Skeletal muscle satellite cell (primary cell): Measurements from ENCODE around the gene TAF1L.
"Not testable (repeated sequence)": the region's sequence is repeated elsewhere in the genome, so short reads cannot be mapped to it uniquely, and the experiment has no call there.

Experiments
- H3K27me3 ChIP-seq: 2 replicates; pipeline ENCODE4 v1.7.0; 2013; ENCODE audit warnings: low read length; ENCODE audit not compliant: control insufficient read depth, insufficient read depth
- H3K36me3 ChIP-seq: 2 replicates; pipeline ENCODE4 v1.7.0; 2013; ENCODE audit warnings: mild to moderate bottlenecking, control low read depth, low read length; ENCODE audit not compliant: insufficient read depth
- H3K4me1 ChIP-seq: 2 replicates; pipeline ENCODE4 v1.7.0; 2013; ENCODE audit warnings: low read length; ENCODE audit not compliant: control insufficient read depth, insufficient read depth
- H3K4me2 ChIP-seq: 2 replicates; pipeline ENCODE4 v1.7.0; 2013; ENCODE audit warnings: mild to moderate bottlenecking, low read length
- H3K4me3 ChIP-seq: 2 replicates; pipeline ENCODE4 v1.7.0; 2013; ENCODE audit warnings: low read length
- H3K9ac ChIP-seq: 2 replicates; pipeline ENCODE4 v1.7.0; 2013; ENCODE audit warnings: mild to moderate bottlenecking, low read depth, low read length, moderate library complexity
- H3K9me3 ChIP-seq: replicated peaks from 2 replicates; pipeline ENCODE4 v1.7.0; 2013; ENCODE audit warnings: mild to moderate bottlenecking, control low read depth, low read length

The TAF1L gene

DNA sequence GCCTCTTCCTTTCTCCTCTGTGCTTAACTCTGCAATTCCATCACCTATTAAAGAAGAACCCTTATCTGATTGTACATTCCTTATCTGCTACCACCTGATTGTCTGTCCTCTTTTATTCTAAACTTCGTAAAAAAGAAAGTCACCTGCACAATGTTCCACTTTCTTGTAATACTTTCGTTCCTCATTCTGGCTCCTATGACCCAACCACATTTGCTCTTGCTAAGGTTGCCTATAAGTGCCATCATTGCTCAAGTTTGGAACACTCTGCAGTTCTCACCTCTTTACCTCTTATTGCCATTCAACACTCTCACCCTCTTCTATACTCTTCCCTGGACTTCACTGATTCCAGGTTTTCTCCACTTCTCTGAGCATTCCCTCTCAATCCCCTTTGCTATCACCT, 10.1 kb downstream of the TAF1L start:
- H3K27me3 ChIP-seq = no peaks in the 10 kb centered on the region
- H3K9me3 ChIP-seq = no peaks in the 10 kb centered on the region
- H3K9ac ChIP-seq = no peak overlapping the region
- H3K36me3 ChIP-seq = no peaks in the 10 kb centered on the region
- H3K4me1 ChIP-seq = no peaks in the 10 kb centered on the region
- H3K4me2 ChIP-seq = no peak overlapping the region
- H3K4me3 ChIP-seq = no peak overlapping the region

DNA sequence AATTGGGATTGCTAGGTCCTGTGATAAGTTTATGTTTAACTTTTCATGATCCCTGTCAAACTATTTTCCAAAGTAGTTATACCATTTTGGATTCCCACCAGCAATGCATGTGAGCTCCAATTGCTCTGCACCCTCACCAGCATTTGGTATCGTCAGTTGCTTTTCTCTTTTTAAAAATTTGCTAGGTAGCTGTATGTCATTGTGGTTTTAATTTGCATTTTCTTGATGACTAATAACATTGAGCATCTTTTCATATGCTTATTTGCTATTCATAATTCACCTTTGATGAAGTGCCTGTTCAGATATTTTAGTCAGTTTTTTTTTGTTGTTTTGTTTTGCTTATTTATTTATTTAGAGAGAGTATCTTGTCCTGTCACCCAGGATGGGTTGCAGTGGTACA, 12.5 kb downstream of the TAF1L start:
- H3K4me1 ChIP-seq = no peaks in the 10 kb centered on the region
- H3K27me3 ChIP-seq = no peaks in the 10 kb centered on the region
- H3K36me3 ChIP-seq = no peaks in the 10 kb centered on the region
- no peak overlapping the region for H3K9ac ChIP-seq
- no peaks in the 10 kb centered on the region for H3K9me3 ChIP-seq
- H3K4me3 ChIP-seq = no peak overlapping the region
- H3K4me2 ChIP-seq = no peak overlapping the region

DNA sequence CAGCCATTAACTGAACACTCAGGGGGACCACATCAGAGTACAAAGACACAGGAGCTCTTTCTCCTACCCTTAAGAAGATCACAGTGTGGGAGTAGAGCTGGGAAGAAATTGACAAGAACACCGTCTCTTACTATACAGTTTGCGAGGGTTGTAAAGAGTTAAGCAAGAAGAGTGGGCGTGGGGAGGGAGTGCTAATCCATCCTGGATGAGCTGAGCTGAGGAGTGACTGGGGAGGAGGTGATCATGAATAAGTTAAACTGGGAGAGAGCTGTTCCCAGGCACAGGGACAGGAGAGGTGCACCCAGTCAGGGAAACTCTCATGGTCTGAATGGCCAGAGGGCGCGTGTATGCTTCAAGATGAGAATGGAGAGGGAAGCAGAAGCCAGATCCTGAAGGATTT, 17.2 kb downstream of the TAF1L start:
- no peak overlapping the region for H3K9ac ChIP-seq
- no peaks in the 10 kb centered on the region for H3K9me3 ChIP-seq
- no peaks in the 10 kb centered on the region for H3K36me3 ChIP-seq
- no peak overlapping the region for H3K4me3 ChIP-seq
- H3K4me1 ChIP-seq = no peaks in the 10 kb centered on the region
- peaks cover 10% of the 10 kb centered on the region for H3K27me3 ChIP-seq
- no peak overlapping the region for H3K4me2 ChIP-seq

DNA sequence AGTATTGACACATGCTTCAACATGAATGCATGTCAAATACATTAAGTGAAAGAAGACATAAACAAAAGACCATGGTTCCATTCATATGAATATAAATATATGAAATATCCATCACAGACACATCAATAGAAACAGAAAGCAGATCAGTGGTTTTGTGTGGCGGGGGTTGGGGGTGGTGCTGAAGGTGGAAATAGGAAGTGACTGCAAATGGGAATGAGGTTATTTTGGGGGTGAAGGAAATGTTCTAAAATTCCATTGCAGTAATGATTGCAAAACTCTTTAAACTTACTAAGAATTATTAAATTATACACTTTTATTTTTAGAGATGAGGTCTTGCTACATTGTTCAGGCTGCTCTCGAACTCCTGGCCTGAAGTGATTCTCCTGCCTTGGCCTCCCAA, 28.7 kb downstream of the TAF1L start:
- no peaks in the 10 kb centered on the region for H3K36me3 ChIP-seq
- no peak overlapping the region for H3K4me2 ChIP-seq
- H3K4me3 ChIP-seq = no peak overlapping the region
- H3K9ac ChIP-seq = no peak overlapping the region
- no peaks in the 10 kb centered on the region for H3K9me3 ChIP-seq
- H3K4me1 ChIP-seq = no peaks in the 10 kb centered on the region
- peaks cover 4% of the 10 kb centered on the region for H3K27me3 ChIP-seq

- no peak overlapping the region for H3K9ac ChIP-seq
- H3K36me3 ChIP-seq = no peaks in the 10 kb centered on the region
- no peaks in the 10 kb centered on the region for H3K4me1 ChIP-seq
- peaks cover 19% of the 10 kb centered on the region for H3K27me3 ChIP-seq
- no peak overlapping the region for H3K4me2 ChIP-seq
- no peaks in the 10 kb centered on the region for H3K9me3 ChIP-seq
- no peak overlapping the region for H3K4me3 ChIP-seq
Observed at GRCh38 chr9:32603914-32604852, 31.3 kb downstream of the TAF1L start.

- not testable (repeated sequence) for H3K4me1 ChIP-seq, H3K36me3 ChIP-seq, H3K4me2 ChIP-seq, H3K9me3 ChIP-seq, H3K4me3 ChIP-seq, H3K9ac ChIP-seq
- peaks cover 22% of the 10 kb centered on the region for H3K27me3 ChIP-seq
Observed at GRCh38 chr9:32599021-32599420, 36.4 kb downstream of the TAF1L start.

GRCh38 chr9:32596936-32597335, 38.5 kb downstream of the TAF1L start:
- Histone ChIP-seq H3K4me1 (no peaks in the 10 kb centered on the region), H3K36me3 (no peaks in the 10 kb centered on the region), H3K4me3 (no peak overlapping the region), H3K9me3 (no peaks in the 10 kb centered on the region), H3K9ac (no peak overlapping the region), H3K27me3 (peaks cover 20% of the 10 kb centered on the region), H3K4me2 (no peak overlapping the region)

- Histone ChIP-seq H3K4me3 (no peak overlapping the region), H3K27me3 (peaks cover 15% of the 10 kb centered on the region), H3K36me3 (no peaks in the 10 kb centered on the region), H3K4me1 (no peaks in the 10 kb centered on the region), H3K4me2 (no peak overlapping the region), H3K9me3 (no peaks in the 10 kb centered on the region), H3K9ac (no peak overlapping the region)
Observed at GRCh38 chr9:32596096-32596865, 39.2 kb downstream of the TAF1L start.

DNA sequence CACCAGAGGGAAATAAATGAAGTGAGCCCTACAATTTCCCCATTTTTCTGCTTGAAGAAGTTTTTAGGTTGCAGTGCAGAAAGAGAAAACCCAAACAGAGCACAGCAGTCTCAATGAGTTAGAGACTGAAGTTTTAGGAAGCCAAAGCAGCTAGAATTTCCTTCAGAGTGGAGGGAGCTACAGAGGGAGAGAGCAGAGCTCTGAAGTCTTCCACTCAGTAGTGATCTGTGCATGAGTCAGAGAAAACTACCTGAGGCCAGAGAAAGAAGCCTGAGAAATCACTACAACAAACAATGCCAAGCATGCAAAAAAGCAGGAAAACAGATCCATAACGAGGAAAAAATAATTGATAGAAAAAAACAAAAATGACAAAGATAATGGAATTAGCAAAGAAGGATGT, 44.6 kb downstream of the TAF1L start:
- Histone ChIP-seq H3K4me2 (no peak overlapping the region), H3K36me3 (no peaks in the 10 kb centered on the region), H3K27me3 (no peaks in the 10 kb centered on the region), H3K4me3 (no peak overlapping the region), H3K4me1 (no peaks in the 10 kb centered on the region), H3K9ac (no peak overlapping the region), H3K9me3 (no peaks in the 10 kb centered on the region)

- Histone ChIP-seq H3K36me3 (no peaks in the 10 kb centered on the region), H3K4me2 (no peak overlapping the region), H3K27me3 (no peaks in the 10 kb centered on the region), H3K9ac (no peak overlapping the region), H3K4me1 (no peaks in the 10 kb centered on the region), H3K4me3 (no peak overlapping the region), H3K9me3 (no peaks in the 10 kb centered on the region)
Observed at GRCh38 chr9:32590476-32590875, 45.0 kb downstream of the TAF1L start.

DNA sequence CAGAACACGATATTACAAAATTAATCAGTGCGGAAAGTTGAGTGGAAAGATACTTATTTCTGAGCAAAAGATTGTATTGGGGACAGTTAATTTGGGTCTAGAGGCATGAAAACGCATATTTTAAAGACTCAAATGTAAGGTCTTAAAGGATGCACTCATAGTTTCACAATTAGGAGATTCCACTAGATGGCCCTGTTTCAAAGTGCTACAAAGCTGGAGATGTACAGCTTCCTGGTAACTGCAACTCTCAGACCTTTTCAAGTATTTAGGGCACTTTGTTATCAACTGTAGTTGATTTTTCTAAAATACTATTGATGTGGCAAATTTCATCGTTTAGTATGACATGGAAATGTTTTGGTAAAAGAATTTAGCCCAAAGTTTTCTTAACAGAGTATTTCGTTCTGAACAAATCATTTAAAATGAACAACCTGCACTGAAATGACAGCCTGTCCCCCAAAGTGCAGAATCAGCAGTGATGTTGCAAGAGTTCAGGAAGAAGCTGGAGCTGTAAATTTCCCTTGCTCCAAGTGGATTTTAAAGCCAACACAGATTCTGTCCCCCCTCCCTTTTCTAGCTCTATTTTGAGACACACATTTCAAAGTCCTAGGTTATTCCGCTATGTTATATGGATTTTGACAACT, 46.3 kb downstream of the TAF1L start:
- no peak overlapping the region for H3K4me2 ChIP-seq
- no peak overlapping the region for H3K4me3 ChIP-seq
- no peaks in the 10 kb centered on the region for H3K36me3 ChIP-seq
- no peak overlapping the region for H3K9ac ChIP-seq
- H3K4me1 ChIP-seq = no peaks in the 10 kb centered on the region
- H3K27me3 ChIP-seq = no peaks in the 10 kb centered on the region
- H3K9me3 ChIP-seq = no peaks in the 10 kb centered on the region
